Measurements from ENCODE around the gene OXSR1.

DNA sequence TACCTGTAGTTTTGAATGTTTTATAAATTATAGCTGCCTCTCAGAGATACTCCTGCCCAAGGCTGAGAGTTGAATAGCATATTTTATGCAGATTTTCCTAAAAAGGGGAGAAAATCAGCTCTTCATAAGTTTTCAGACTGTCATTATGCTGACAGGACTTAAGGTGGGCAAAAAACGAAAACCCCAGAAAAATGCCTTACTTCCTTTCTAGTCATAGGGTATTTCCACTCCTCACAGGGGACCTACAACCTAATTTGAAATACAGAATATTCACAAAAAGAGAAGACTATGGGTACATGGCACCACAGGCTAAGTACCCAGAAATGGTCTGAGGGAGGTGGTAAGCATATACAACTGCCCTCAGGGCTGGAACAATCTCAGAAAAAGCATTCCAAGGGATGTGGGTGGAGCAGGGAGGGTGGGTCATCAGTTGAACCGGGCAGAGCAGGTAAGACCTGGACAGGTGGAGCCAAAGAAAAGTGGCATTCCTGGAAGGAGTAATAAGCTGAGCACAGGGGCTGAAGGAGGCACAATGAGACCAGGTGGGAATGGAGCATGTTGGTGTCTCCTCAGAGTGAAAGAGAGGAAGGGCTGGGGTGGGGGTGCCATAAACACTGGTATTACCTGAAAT, 10.6 kb upstream of the OXSR1 start:
- TF ChIP-seq, protein P1, sequence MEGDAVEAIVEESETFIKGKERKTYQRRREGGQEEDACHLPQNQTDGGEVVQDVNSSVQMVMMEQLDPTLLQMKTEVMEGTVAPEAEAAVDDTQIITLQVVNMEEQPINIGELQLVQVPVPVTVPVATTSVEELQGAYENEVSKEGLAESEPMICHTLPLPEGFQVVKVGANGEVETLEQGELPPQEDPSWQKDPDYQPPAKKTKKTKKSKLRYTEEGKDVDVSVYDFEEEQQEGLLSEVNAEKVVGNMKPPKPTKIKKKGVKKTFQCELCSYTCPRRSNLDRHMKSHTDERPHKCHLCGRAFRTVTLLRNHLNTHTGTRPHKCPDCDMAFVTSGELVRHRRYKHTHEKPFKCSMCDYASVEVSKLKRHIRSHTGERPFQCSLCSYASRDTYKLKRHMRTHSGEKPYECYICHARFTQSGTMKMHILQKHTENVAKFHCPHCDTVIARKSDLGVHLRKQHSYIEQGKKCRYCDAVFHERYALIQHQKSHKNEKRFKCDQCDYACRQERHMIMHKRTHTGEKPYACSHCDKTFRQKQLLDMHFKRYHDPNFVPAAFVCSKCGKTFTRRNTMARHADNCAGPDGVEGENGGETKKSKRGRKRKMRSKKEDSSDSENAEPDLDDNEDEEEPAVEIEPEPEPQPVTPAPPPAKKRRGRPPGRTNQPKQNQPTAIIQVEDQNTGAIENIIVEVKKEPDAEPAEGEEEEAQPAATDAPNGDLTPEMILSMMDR (IDR thresholded peaks at IDR 0.05), result no peak
- TF ChIP-seq EP300 (IDR thresholded peaks at IDR 0.05) (no peak), POLR2A (IDR thresholded peaks at IDR 0.05; ENCODE audit: low read depth) (no peak)

Data from esophagus muscularis mucosa (tissue), 4 donors.